Thyroid gland (tissue), 4 donors: ENCODE results near the gene CLEC17A. TPM values are rescaled to one million over a fixed set of nuclear protein-coding genes. Genes with fewer than 3 reads are reported as not detected.

Experiments used
- DNase-seq, 2 donors: peaks; one replicate each; pipeline ENCODE4 v3.0.0-alpha.2; 2019
- H3K27ac ChIP-seq, 3 donors: fragments of 200-600 bp; sonication (generic); 1 replicate in 2 of 3; 2 replicates in 1 of 3; pipeline ENCODE4 v1.5.1; 2016 to 2019; ENCODE audit warnings: mild to moderate bottlenecking in 1 of 3, moderate library complexity in 1 of 3
- H3K27me3 ChIP-seq: fragments of 200-600 bp; sonication (generic); one replicate; pipeline ENCODE4 v1.5.1; 2019
- H3K36me3 ChIP-seq, 2 donors: fragments of 200-600 bp; sonication (generic); one replicate each; pipeline ENCODE4 v1.5.1; 2016 to 2019
- H3K4me1 ChIP-seq, 2 donors: fragments of 200-600 bp; sonication (generic); one replicate each; pipeline ENCODE4 v1.5.1; 2017 to 2019
- H3K4me3 ChIP-seq, 3 donors: fragments of 200-600 bp; sonication (generic); replicated peaks in 1 of 3; 1 replicate in 2 of 3; 2 replicates in 1 of 3; pipeline ENCODE4 v1.5.1; 2016; ENCODE audit warnings: mild to moderate bottlenecking in 1 of 3
- H3K9me3 ChIP-seq: fragments of 200-600 bp; sonication (generic); one replicate; pipeline ENCODE4 v1.5.1; 2017
- CTCF ChIP-seq, 6 experiments: fragments of 200-600 bp in 3 of 6; fragments of 450-650 bp in 3 of 6; sonication (generic) in 3 of 6; IDR thresholded peaks; one replicate each; pipeline ENCODE4 v1.5.1; 2016 to 2019; ENCODE audit warnings: antibody characterized with exemption in 6 of 6, mild to moderate bottlenecking in 2 of 6, inconsistent platforms in 1 of 6, moderate library complexity in 1 of 6
- POLR2A ChIP-seq, 2 donors: fragments of 450-650 bp; IDR thresholded peaks; one replicate each; pipeline ENCODE4 v1.6.1; 2017; ENCODE audit warnings: antibody characterized with exemption in 2 of 2, mild to moderate bottlenecking in 2 of 2, moderate library complexity in 1 of 2
- WGBS, 2 donors: methylation state at CpG; one replicate each; pipeline ENCODE4 v1.1.5; 2017; 5-methylcytosine and 5-hydroxymethylcytosine counted together
- intact Hi-C: fragments of 100-400 bp; cut with DNase I; formaldehyde crosslinking; loops from one replicate; pipeline ENCODE4 v1.15.1; 2023
- total RNA-seq, 4 donors: library from RNA; depleted of rRNA; stranded (reverse); fragments of >200 nt; gene quantifications; one replicate each; pipeline ENCODE4 v1.2.3, GENCODE V29; 2016

Gene CLEC17A
- total RNA-seq, 4 donors from 2014 or later = not detected

- no peaks in the 10 kb centered on the region for H3K4me1 ChIP-seq
- H3K27ac ChIP-seq = no peak overlapping the region
- no peaks in the 10 kb centered on the region for H3K9me3 ChIP-seq
- intact Hi-C loops = no loop called here
- 60 to 83% methylated on average over 2 of the region's 2 CpGs for WGBS, 2 donors
- H3K4me3 ChIP-seq = no peak overlapping the region
- no peaks in the 10 kb centered on the region for H3K27me3 ChIP-seq
- TF ChIP-seq CTCF (IDR thresholded peaks at IDR 0.05) (no peak), POLR2A (IDR thresholded peaks at IDR 0.05) (no peak)
- DNase-seq = no peak
- no peaks in the 10 kb centered on the region for H3K36me3 ChIP-seq
Measured at GRCh38 chr19:14650161-14650560, 67.3 kb downstream of the CLEC17A start.

GRCh38 chr19:14654786-14655560 lies 72.1 kb downstream of the CLEC17A start:
- H3K4me1 ChIP-seq = no peaks in the 10 kb centered on the region
- H3K27ac ChIP-seq = no peak overlapping the region
- no peaks in the 10 kb centered on the region for H3K9me3 ChIP-seq
- WGBS, 2 donors = 70 to 77% methylated on average over 7 of the region's 7 CpGs
- intact Hi-C loops = no loop called here
- H3K27me3 ChIP-seq = no peaks in the 10 kb centered on the region
- no peaks in the 10 kb centered on the region for H3K36me3 ChIP-seq
- H3K4me3 ChIP-seq = no peak overlapping the region
- TF ChIP-seq CTCF (IDR thresholded peaks at IDR 0.05) = no peak
- no peak for TF ChIP-seq POLR2A (IDR thresholded peaks at IDR 0.05)
- DNase-seq = no peak

DNA sequence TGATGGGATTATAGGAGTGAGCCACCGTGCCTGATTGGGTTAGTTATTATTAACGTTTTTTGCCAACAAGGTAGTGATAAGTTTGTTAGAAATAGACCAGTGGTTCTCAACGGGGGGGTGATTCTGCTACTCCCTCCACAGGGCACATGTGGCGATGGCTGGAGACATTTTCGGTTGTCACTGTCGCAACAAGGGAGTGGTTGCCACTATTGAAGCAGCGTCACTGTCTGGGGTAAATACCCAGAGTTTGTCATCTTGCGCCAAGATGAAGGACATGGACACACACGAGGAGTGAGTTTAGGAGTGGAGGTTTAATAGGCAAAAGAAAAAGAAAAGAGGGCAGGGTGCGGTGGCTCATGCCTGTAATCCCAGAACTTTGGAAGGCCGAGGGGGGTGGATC lies 72.8 kb downstream of the CLEC17A start:
- H3K4me3 ChIP-seq = no peak overlapping the region
- no peak overlapping the region for H3K27ac ChIP-seq
- no peak for DNase-seq
- no peak for TF ChIP-seq POLR2A (IDR thresholded peaks at IDR 0.05)
- no peak for TF ChIP-seq CTCF (IDR thresholded peaks at IDR 0.05)
- H3K36me3 ChIP-seq = no peaks in the 10 kb centered on the region
- 75 to 78% methylated on average over 11 of the region's 11 CpGs for WGBS, 2 donors
- H3K9me3 ChIP-seq = no peaks in the 10 kb centered on the region
- intact Hi-C loops = no loop called here
- H3K27me3 ChIP-seq = no peaks in the 10 kb centered on the region
- no peaks in the 10 kb centered on the region for H3K4me1 ChIP-seq

GRCh38 chr19:14659874-14660489 lies 77.1 kb downstream of the CLEC17A start:
- WGBS, 2 donors = 80 to 81% methylated on average over 6 of the region's 6 CpGs
- TF ChIP-seq CTCF (IDR thresholded peaks at IDR 0.05) (no peak), POLR2A (IDR thresholded peaks at IDR 0.05) (no peak)
- DNase-seq = no peak
- H3K9me3 ChIP-seq = no peaks in the 10 kb centered on the region
- intact Hi-C loops = no loop called here
- no peak overlapping the region for H3K4me3 ChIP-seq
- no peaks in the 10 kb centered on the region for H3K36me3 ChIP-seq
- H3K4me1 ChIP-seq = no peaks in the 10 kb centered on the region
- no peaks in the 10 kb centered on the region for H3K27me3 ChIP-seq
- H3K27ac ChIP-seq = no peak overlapping the region

DNA sequence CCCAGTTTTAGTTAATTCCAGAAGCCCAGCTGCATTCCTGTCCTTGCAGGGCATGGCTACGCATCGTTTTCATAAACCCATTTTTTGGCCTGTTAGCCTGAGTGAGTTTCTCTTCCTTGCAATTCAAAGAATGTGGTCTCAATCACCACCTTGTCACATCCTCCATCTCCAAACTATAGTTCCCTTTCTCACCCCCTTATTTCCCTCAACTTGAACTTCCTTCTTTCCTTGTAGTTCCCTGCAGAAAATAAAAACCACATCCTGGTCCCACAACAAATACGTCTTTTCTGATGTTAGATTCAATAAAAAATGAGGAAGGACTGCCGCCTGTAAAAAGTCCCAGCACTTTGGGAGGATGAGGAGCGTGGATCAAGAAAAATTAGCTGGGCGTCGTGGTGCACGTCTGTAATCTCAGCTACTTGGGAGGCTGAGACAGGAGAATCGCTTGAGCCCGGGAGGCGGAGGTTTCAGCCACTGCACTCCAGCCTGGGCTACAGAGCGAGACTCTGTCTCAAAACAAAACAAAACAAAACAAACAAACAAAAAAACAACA lies 78.6 kb downstream of the CLEC17A start:
- Histone ChIP-seq H3K4me3 (no peak overlapping the region), H3K36me3 (no peaks in the 10 kb centered on the region), H3K4me1 (no peaks in the 10 kb centered on the region), H3K27ac (no peak overlapping the region), H3K27me3 (no peaks in the 10 kb centered on the region), H3K9me3 (no peaks in the 10 kb centered on the region)
- no peak for TF ChIP-seq CTCF (IDR thresholded peaks at IDR 0.05)
- TF ChIP-seq POLR2A (IDR thresholded peaks at IDR 0.05) = no peak
- WGBS, 2 donors = 76 to 78% methylated on average over 12 of the region's 12 CpGs
- intact Hi-C loops = no loop called here
- no peak for DNase-seq
